Kidney glomerular epithelial cell (primary cell): ENCODE data around the gene SOCS7.
A peak's percentile ranks its signal among the peaks of the same experiment; 100 is the strongest.

Experiments
- DNase-seq: peaks from one replicate; lab custom pipeline; 2025; lab: John Stamatoyannopoulos, UW

Gene SOCS7

GRCh38 chr17:38338053-38338452 lies 13.6 kb upstream of the SOCS7 start:
- no peak for DNase-seq

DNA sequence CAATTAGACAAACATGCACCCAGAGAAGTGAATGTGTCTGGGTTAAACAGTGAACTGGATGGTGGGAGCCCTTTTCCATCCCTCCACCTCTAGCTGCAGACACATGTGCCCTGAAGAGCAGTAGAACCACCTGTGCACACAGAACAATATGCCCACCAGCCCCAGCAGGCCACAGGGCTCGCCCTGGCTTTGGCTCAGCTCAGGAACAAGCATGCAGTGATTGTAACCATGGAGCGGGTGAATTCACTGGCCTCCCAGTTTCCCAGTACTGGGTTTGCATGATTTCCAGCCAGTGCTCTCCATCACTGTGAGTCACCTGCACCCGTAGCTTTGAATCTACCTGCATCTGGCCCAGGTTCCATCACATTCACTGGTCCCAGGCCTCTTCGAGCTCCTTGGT lies 13.1 kb upstream of the SOCS7 start:
- no peak for DNase-seq

GRCh38 chr17:38339891-38340290 lies 11.8 kb upstream of the SOCS7 start:
- peak; percentile 54 for DNase-seq

DNA sequence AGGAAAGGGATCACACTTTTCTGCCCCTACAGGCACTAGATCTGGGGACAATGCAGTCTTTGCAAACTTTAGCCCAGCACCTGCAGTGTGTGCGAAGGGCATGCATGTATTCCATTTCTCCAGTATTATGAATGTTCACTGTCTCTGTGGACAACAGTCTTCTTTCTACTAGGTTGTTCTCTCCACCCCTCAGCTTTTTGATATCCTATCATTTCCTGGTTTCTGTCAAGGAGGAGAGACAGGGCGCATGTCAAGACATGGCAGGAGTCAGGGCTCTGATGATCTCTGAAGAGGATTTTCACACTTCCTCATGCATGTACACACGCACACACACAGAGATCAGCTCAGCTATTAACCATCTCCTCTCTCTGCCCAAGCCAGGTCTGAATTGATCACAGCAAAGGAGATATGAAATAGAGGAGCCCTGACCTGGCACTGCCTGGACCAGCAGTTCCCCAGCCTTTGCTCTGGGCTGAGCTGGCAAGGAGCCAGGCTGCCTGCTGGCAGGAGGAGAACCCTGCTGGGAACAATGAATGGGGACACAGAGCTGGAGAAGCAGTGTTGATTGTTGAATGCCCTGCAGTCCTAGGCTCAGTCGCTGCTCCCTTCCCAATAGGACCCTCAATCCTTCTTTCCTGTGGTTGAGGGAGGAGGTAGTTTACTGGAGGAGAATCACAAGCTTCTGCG lies 10.5 kb upstream of the SOCS7 start:
- DNase-seq: no peak

GRCh38 chr17:38342886-38343607 lies 8.6 kb upstream of the SOCS7 start:
- DNase-seq: no peak

GRCh38 chr17:38343608-38344419 lies 7.8 kb upstream of the SOCS7 start, which contains the start of gene GPR179:
Gene GPR179, minus strand, starts transcription at chr17:38343956. Its CDS starts 167 bp downstream, at chr17:38343789.
- no peak for DNase-seq

DNA sequence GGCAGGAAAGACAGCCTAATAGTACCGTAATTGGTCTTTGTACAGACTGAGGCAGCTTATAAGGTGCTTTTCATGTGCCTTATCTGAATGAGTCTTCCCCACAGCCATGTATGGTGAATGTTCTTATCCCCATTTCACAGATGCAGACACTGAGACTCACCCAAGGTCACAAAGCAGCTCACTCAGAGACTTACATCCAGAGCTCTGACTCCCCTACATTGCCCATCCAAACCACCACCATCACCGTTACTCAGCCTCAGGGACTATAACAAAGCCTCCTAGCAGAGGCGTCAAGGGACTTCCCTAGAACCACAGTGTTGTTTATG lies 7.3 kb upstream of the SOCS7 start:
- DNase-seq: no peak

GRCh38 chr17:38345743-38346142 lies 5.9 kb upstream of the SOCS7 start:
- DNase-seq: no peak

GRCh38 chr17:38349097-38349730 lies 2.4 kb upstream of the SOCS7 start:
- peak; percentile 81 for DNase-seq

DNA sequence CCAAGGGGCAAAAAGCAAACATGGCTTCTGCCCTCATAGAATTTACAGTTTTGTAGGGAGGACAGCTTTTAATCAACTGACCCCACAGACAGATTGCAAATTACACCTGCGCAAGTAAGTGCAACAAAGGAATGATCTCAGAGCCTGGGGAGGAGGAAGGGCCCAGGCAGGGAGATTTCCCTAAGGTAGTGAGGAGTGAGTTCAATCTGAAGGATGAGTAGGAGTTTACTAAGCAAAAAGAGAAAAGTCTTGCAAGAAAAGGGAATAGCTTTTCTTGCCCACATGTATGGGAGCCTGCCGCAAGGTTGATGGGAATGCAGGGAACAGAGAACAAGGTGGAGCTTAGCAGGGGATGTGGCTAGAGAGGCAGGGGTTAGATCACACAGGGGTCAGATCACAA lies 1.6 kb upstream of the SOCS7 start:
- DNase-seq: no peak

DNA sequence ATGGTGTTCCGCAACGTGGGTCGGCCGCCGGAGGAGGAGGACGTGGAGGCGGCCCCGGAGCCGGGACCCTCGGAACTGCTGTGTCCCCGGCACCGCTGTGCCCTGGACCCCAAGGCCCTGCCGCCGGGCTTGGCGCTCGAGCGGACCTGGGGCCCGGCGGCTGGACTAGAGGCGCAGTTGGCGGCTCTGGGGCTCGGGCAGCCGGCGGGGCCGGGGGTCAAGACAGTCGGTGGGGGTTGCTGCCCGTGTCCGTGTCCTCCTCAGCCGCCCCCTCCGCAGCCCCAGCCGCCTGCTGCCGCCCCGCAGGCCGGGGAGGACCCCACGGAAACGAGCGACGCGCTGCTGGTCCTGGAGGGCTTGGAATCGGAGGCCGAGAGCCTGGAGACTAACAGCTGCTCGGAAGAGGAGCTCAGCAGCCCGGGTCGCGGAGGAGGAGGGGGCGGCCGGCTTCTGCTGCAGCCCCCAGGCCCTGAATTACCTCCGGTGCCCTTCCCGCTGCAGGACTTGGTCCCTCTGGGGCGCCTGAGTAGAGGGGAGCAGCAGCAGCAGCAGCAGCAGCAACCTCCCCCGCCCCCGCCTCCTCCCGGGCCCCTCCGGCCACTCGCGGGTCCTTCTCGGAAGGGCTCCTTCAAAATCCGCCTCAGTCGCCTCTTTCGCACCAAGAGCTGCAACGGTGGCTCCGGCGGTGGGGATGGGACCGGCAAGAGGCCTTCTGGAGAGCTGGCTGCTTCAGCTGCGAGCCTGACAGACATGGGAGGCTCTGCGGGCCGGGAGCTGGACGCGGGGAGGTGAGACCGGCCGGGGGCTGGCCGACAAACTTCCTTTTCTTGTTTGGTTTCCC lies 821 bp downstream of the SOCS7 start:
- DNase-seq: no peak

DNA sequence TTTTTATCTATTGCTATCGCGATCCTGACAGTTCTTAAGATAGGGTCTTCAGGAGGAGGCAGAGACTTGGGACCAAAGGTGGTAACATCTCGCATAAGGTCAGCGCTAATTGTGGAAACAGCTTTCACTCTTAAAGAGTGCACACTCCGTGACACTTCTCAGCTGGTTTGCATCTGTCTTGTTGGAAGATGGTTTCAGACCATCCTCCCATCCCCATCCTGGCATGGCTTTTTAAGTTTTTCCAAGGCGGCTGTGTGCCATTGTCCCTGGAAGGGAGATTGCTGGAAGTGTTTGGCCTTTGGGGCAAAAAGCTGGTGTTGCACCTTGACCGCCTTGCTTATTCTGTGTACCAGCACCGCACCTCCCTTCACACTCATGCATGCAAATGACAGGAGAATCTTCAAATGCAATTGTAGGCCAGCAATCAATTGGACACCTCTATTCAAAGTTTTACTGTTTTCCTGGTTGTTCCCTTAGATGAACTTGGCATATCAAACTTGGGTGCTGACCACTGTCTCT lies 1.5 kb downstream of the SOCS7 start:
- DNase-seq: no peak

GRCh38 chr17:38353668-38354067 lies 2.0 kb downstream of the SOCS7 start:
- no peak for DNase-seq

DNA sequence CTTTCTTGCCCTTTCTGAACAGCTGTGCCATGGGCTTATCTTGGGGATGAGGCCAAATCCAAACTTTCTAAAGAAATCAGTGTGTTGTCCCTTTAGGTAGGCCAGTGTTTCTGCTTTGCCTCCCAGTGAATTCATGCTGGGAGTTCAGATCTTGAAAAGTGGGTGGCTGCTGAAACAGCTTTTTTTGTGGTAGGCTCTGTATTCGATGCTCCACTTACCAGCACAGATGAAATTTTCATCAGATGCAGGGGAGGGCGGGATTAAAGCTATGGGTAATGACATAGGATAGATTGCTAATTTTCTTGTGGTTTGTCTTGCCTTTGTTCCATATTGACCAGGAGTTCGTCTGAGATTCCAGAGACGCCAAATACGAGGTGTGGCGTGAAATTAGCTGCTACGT lies 2.8 kb downstream of the SOCS7 start:
- no peak for DNase-seq

- DNase-seq: no peak
These were observed 3.6 kb downstream of the SOCS7 start for GRCh38 chr17:38355251-38355650.

GRCh38 chr17:38357486-38358123 lies 6.0 kb downstream of the SOCS7 start:
- peak; percentile 65 for DNase-seq

DNA sequence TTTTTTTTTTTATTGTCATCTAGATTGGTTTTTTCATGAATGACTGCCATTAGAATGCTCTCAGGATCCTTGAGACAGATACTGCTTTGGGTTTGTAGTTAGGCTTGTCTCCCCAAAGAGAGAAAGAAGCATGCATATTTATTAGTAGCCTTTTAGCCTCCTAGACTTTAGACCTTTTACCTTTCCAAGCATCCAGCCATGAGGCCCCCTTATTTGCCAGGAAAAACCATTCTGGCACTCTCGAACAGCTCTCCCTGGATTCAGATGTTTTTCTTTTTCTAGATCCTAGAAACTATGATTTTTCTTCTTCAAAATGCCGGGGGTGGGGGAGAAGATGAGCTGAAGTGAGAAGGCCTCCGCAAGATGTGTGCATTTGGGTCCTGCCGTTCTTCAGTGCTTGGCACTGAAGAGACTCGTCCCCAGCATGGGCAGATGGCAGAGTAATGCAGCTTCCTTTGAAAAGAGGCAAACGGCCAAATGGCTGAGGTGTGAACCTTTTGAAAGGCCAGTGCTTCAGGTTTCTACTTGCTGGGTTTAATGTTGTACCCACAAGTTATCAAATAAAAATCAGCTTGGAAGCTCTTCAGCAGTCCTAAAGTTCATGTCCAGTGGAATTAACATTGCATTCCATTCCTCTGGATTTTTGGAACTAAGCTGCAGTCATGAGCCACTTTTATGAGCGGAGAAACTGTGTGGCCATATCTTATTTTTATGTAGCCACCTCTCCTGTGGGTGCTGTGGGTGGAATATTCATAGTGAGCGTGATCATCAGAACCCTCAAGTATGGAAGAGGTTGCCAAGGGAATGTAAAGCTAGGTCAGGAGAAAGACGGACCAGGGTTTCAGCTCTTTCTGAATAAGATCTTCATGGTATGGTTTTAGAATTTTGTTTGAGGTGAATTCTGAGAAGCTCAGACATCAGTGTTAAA lies 7.2 kb downstream of the SOCS7 start:
- DNase-seq: no peak

DNA sequence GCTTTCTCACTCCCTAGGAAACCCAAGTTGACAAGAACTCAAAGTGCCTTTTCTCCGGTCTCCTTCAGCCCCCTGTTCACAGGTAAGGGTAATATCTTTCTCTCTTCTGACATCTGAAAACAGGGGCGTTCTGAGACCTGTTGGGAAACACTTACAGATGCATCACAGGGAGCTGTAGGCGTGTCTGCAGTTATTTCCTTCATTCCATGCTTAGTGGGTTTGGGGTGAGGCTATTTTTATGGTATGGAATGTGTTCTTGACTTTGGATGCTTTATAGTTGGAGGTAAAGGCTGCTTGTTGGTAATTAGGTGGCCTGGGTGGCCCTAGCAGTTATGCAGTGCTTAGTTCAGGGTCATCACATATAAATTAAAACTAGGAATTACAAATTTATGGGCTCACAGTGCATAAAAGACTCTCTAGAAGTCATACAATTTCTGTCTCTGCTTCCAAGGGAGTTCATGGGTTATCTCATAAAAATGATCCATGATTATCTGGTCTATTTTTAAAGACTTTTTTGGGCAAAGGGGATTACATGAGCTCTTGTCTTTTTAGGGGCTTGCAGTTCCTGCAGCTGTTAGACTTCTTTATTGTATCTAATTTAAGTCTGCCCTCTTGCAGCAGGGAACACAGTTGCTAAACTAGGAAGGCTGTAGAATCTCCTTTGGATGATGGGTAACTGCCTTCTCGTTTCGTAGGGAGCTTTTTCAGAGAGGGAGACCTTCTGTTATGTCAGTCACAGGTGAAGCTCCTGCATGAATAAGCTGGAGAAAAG lies 10.2 kb downstream of the SOCS7 start:
- no peak for DNase-seq

DNA sequence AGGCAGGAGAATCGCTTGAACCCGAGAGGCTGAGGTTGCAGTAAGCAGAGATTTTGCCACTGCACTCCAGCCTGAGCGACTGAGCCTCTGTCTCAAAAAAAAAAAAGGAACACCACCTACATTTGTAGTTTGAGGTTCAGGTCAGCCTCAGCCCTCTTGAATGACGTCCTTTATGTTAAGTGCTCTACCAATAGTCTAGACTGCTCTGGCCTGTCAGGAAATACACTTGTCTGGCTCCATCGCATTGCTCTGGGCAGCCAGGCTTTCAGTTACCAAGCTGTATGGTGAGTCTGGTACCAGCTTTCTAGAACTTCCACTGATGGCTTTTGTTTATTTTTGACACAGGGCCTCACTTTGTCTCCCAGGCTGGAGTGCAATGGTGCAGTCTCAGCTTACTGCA lies 11.4 kb downstream of the SOCS7 start:
- no peak for DNase-seq
